ENCODE measurements around the gene NCL.

NCL gene

DNA sequence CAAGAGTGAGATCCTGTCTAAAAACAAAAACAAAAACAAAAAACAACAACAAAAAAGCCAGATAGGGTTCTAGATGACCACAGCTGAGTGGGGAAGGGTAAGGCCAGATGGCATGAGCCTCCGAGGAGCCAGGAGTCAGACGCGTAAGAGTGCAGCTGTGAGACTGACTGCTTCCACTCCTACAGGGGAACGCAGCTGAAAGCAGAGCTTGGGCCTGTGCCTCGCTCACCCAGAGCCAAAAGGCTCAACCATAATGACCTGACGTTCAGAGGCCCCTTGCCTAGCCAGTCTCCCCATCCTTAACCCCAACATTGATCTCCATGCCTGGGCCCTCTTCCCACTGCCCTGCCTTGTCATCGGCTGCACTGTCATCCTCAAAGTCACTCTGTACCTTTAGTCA is 26.5 kb upstream of the NCL start:
- H3K4me3 ChIP-seq (ENCODE audit: low read length) = no peak overlapping the region
- TF ChIP-seq, protein P1, sequence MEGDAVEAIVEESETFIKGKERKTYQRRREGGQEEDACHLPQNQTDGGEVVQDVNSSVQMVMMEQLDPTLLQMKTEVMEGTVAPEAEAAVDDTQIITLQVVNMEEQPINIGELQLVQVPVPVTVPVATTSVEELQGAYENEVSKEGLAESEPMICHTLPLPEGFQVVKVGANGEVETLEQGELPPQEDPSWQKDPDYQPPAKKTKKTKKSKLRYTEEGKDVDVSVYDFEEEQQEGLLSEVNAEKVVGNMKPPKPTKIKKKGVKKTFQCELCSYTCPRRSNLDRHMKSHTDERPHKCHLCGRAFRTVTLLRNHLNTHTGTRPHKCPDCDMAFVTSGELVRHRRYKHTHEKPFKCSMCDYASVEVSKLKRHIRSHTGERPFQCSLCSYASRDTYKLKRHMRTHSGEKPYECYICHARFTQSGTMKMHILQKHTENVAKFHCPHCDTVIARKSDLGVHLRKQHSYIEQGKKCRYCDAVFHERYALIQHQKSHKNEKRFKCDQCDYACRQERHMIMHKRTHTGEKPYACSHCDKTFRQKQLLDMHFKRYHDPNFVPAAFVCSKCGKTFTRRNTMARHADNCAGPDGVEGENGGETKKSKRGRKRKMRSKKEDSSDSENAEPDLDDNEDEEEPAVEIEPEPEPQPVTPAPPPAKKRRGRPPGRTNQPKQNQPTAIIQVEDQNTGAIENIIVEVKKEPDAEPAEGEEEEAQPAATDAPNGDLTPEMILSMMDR (conservative IDR thresholded peaks at IDR 0.05; ENCODE audit: low read depth, low read length) = no peak
- DNase-seq (ENCODE audit: low read depth) = no peak

DNA sequence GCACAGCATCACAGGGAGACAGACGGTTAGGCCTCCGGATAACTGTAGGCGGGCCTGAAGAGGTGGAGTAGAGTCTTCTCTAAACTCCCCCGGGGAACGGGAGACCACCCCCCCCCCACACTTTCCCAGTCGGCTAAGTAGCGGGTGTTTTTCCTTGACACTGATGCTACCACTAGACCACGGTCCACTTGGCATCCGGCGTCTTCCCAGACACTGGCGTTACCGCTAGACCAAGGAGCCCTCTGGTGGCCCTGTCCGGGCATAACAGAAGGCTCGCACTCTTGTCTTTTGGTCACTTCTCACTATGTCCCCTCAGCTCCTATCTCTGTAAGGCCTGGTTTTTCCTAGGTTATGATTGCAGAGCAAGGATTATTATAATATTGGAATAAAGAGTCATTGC is 25.7 kb upstream of the NCL start:
- DNase-seq (ENCODE audit: low read depth) = no peak

DNA sequence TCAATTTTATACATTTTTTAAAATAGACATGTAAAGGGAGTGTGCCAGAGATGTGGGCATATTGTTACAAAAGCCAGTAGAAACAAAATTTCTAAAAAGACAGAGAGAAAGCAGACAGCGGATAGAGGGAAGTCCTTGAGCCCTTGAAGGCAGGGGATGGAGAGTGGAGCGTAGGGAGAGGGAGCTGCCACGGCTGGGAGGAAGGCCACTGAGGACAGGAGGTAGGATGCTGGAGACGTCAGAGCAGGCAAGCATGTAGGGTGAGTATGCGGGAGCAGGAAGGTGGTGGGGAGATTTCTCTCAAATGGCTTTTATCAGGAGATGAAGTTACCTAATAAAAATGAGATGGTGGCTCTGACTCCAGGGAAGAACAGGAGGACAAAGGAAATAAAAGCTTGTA is 24.0 kb upstream of the NCL start:
- TF ChIP-seq, protein P1 (conservative IDR thresholded peaks at IDR 0.05; ENCODE audit: low read depth, low read length) = no peak
- no peak for DNase-seq (ENCODE audit: low read depth)
- no peak overlapping the region for H3K4me3 ChIP-seq (ENCODE audit: low read length)

More for the DNA sequence above, 25.7 kb upstream of the NCL start:
- no peak overlapping the region for H3K4me3 ChIP-seq (ENCODE audit: low read length)
- TF ChIP-seq, protein P1 (conservative IDR thresholded peaks at IDR 0.05; ENCODE audit: low read depth, low read length) = peak; percentile 29

DNA sequence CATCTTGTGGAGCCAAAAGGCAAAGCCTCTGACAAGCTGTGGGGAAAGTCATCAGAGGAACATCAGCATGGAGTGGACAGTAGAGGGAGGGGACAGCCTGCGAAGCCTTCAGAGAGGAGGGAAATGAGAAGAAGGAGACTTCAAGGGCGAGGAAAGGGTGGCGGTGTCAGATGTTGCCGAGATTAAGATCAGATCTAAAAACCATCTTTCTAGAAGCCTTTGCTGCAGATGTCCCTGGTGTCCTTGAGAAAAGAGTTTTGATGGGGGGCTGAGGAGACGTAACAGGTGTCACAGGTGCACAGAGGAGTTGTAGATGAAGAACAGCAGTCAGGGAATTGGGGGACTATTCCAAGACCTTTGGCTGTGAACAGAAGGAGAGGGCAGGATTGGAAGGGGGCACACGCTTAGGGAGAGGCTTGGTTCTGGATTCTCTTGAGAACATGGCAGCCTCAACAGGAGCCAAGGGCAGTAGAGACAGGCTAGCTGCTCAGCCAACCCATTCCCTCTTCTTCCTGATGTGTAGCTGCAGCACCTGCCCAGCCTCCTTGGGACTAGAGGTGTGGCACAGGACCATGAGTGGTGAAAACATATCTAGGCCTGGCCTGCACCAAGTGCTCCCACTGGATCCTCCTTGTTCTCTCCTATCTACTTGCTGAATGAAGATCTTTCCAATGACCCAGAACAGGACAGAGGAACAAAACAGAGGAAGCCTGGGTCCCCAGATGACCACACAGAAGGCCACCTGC is 22.7 kb upstream of the NCL start:
- DNase-seq (ENCODE audit: low read depth) = no peak
- TF ChIP-seq, protein P1 (conservative IDR thresholded peaks at IDR 0.05; ENCODE audit: low read depth, low read length) = no peak

DNA sequence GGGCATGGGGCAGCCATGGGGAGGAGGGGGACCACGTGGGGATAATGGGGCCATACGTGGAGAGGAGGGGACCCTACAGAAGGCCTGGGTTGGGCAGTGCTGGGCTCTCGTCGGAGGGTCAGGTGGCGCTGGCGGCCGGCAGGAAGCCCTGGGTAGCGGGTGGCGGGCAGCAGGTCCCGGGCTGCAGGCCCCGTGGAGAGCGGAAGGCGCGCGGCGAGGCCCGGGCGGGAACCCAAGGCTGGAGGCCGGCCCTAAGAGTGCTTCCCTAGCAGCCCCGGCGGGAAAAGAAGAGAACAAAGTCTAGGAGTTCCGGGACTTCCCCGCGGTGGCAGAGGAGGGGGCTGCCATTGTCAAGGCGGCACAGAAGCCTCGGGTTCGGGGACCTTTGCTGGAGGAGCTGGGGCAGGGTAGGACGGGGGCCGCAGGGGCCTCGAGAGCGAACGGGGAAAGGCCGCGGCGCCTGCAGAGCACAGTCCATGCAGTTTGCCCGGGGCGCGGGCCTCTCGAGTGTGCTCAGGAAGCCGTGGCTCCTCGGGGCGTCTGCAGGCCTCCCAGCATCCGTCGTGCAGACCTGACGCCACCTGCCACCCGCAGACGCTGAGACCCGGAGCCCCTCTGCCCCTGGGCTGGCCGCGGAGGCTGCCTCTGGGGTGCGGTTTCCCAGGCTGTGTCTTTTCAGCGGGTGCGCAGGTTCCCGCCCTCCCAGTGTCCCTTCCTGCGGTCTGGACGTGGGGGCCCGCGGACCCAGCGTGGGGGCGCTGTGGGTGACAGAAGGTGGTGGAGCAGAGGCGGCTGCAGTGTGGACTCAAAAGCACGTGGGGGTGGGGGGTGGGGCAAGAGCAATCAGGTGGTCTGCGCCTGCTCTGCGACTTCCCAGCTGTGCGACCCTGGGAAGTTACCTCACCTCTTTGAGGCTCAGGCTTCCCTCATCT is 19.4 kb upstream of the NCL start:
- DNase-seq (ENCODE audit: low read depth) = no peak
- TF ChIP-seq, protein P1 (conservative IDR thresholded peaks at IDR 0.05; ENCODE audit: low read depth, low read length) = no peak
- no peak overlapping the region for H3K4me3 ChIP-seq (ENCODE audit: low read length)

More for the DNA sequence above, 22.7 kb upstream of the NCL start:
- no peak overlapping the region for H3K4me3 ChIP-seq (ENCODE audit: low read length)

DNA sequence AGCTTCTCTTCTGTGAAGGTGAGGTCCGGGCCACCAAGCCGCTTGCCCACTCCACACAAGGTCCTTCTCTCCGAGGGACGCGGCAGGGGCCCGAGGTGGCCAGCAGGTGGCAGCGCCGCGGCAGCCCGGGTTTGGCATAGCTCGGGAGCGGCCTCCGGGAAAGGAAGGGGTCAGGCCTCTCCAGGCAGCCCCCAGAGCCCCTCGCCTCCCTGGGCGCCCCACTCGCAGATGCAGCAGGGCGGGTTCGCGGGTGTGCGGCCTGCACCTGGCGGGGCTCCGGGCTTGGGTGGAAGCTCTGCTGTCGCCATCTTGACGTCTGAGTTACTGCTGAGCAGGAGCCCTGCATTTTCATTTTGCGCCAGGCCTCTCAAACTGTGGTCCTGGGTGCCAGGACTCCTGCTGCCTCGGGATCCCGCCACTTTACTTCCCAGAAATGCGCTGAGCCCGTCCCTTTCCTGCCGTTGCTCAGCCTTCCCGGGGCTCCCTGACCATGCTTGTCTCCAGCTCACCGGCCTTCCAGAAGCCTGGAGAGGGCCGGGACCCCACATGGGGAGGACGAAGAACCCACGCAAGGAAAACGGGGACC is 18.6 kb upstream of the NCL start:
- H3K4me3 ChIP-seq (ENCODE audit: low read length) = peak overlapping the region; percentile 19
- TF ChIP-seq, protein P1 (conservative IDR thresholded peaks at IDR 0.05; ENCODE audit: low read depth, low read length) = peak; percentile 93
- DNase-seq (ENCODE audit: low read depth) = no peak

Data from retinal pigment epithelial cell (primary cell).